ENCODE results near the gene GNG2.

DNA sequence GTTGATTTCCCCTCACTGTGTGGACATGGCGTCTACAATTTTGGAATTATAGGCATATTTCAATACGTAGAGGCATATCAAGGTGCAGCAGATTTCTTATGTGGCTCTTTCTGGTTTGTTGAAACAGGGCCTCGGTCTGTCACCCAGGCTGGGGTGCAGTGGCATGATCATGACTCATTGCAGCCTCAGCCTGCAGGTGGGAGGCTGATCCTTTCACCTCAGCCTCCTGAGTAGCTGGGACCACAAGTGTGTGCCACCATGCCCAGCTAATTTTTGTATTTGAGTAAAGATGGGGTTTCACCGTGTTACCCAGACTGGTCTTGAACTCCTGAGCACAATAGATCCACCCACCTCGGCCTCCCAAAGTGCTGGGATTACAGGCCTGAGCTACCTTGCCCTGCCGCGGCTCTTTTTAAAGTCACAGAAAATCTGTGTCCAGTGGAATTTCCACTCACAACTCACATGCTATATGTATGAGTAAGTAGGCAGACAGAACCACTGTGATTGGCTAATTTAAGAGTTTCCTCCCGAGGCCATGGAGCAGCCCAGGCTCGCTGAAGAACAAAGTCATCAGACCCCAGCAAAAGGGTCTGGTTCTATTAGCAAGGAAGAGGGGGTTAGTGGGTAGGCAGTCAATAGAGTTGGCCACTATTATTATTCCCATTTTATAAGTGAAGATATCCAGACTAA, 9.1 kb downstream of the GNG2 start:
- TF ChIP-seq, protein P1, sequence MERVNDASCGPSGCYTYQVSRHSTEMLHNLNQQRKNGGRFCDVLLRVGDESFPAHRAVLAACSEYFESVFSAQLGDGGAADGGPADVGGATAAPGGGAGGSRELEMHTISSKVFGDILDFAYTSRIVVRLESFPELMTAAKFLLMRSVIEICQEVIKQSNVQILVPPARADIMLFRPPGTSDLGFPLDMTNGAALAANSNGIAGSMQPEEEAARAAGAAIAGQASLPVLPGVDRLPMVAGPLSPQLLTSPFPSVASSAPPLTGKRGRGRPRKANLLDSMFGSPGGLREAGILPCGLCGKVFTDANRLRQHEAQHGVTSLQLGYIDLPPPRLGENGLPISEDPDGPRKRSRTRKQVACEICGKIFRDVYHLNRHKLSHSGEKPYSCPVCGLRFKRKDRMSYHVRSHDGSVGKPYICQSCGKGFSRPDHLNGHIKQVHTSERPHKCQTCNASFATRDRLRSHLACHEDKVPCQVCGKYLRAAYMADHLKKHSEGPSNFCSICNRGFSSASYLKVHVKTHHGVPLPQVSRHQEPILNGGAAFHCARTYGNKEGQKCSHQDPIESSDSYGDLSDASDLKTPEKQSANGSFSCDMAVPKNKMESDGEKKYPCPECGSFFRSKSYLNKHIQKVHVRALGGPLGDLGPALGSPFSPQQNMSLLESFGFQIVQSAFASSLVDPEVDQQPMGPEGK (tag by site-specific recombination; IDR thresholded peaks at IDR 0.05): no peak
- TF ChIP-seq, protein P2, sequence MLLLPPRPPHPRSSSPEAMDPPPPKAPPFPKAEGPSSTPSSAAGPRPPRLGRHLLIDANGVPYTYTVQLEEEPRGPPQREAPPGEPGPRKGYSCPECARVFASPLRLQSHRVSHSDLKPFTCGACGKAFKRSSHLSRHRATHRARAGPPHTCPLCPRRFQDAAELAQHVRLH (tag by site-specific recombination; IDR thresholded peaks at IDR 0.05): no peak
